Myocyte (in vitro differentiated cells): ENCODE measurements around the gene NCKAP5. TPM values are rescaled to one million over a fixed set of nuclear protein-coding genes. Genes with fewer than 3 reads are reported as not detected.
A peak's percentile ranks its signal among the peaks of the same experiment; 100 is the strongest.
"Not testable (repeated sequence)": the region's sequence is repeated elsewhere in the genome, so short reads cannot be mapped to it uniquely, and the experiment has no call there.

Experiments used
- DNase-seq: peaks from one replicate; pipeline ENCODE4 v3.0.0-alpha.2; 2012; ENCODE audit warnings: low read depth
- total RNA-seq: library from RNA; depleted of rRNA; stranded (reverse); fragments of >200 nt; gene quantifications from 2 replicates; pipeline ENCODE4 v1.2.3, GENCODE V29; 2014

The NCKAP5 gene
- total RNA-seq, 1 donor from 2014 or later = 0.53 TPM

- no peak for DNase-seq
Observed at GRCh38 chr2:133523406-133523805, 44.9 kb downstream of the NCKAP5 start.

GRCh38 chr2:133522204-133522603, 46.1 kb downstream of the NCKAP5 start:
- DNase-seq = no peak

GRCh38 chr2:133521146-133521745, 47.0 kb downstream of the NCKAP5 start:
- no peak for DNase-seq

- DNase-seq = not testable (repeated sequence)
Observed at GRCh38 chr2:133519677-133520076, 48.6 kb downstream of the NCKAP5 start.

- no peak for DNase-seq
Observed at GRCh38 chr2:133518700-133519344, 49.4 kb downstream of the NCKAP5 start.

- no peak for DNase-seq
Observed at GRCh38 chr2:133517876-133518275, 50.4 kb downstream of the NCKAP5 start.

GRCh38 chr2:133516405-133517026, 51.7 kb downstream of the NCKAP5 start:
- DNase-seq = no peak

- DNase-seq = no peak
Observed at GRCh38 chr2:133515271-133515670, 53.0 kb downstream of the NCKAP5 start.

DNA sequence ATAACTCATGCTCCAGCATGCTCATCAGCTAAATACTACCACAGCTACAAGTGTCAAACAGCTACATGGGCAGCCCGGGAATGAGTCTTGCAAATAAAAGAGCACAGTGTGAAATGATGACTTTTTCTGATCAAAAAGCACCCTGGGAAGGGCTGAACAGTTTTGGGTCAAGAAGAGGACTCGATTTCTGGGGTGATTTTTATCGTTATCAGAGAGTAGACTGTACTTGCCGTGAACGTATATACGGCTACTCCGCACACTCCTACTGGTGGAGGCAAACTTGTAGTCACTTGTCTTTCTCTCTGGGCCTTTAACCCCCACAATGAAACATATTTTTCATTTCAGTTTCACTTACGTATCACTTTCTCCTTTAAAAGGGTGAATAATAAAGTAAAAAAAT, 54.4 kb downstream of the NCKAP5 start:
- no peak for DNase-seq

- no peak for DNase-seq
Observed at GRCh38 chr2:133512121-133512520, 56.1 kb downstream of the NCKAP5 start.

- no peak for DNase-seq
Observed at GRCh38 chr2:133511679-133512078, 56.6 kb downstream of the NCKAP5 start.

GRCh38 chr2:133509777-133510176, 58.5 kb downstream of the NCKAP5 start:
- DNase-seq = no peak

DNA sequence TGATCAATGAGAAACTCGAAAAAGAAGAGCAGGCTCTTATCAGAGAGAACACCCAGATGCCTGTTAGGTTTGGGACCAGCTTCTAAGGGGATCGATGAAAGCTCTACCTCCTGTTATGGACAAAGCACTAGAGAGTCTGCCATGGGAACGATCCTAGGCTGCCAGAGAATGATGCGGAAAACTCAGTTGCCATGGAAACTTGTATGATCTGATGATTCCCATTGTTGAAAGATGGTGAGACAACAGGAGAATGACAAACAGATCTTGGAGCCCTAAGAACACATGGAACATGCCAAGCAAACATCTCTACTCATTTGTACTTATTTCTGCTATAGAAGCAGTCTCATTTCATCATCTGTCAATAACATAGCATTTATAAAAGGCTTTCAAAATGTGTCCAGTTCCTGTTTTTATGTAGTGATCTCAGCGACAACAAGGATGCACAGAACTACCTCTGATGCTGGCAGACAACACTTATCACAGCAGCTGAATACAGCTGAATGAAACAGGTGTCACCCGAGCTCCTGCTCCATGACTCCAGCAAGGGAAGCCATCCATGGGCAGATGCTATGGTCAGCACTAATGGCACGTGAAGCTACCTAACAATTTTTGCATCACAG, 59.6 kb downstream of the NCKAP5 start:
- DNase-seq = no peak

- no peak for DNase-seq
Observed at GRCh38 chr2:133506996-133507395, 61.3 kb downstream of the NCKAP5 start.

DNA sequence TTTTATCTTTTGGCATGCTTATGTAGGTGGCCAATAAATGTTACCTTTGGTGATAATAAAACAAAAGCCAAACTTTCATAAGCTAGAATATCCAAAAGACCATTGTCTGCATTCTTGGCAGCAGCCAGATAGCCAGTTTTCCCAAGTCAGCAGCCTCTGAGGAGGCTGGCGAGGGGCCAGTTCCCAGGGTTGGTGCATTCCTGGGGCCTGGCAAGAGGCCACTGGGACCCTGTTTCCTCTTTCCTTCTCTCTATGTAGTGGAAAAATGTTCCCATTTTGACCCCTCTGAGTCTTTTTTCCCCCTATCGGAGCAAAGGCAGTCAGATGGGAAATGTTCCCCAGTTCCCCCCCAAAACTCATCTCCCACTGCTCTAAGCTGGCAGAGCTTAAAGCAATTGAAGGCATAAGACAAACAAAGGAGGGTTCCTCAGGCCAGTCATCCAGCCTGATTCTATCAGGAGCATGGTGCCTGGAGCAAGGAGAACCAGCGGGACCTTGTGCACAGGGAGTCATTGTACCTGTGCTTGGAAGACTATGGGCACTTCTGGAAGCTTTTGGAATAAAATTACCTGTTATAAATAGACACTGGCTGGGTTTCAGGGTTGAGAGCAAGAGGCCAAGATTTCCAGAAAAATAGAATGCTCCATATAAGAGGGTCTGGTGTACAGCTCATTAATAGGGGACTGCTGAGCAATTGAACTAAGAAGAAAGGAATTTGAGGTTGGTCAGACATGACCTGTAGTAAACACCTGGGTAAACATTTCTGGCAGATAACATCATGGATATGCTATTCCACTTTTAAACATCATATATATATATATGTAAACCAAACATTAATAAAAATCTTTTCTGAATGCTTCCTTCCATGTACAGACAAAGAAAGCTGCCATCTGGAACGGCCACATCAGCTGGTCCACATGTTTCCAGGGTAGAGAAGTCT, 63.4 kb downstream of the NCKAP5 start:
- peak; percentile 66 for DNase-seq

GRCh38 chr2:133503927-133504326, 64.3 kb downstream of the NCKAP5 start:
- no peak for DNase-seq

- no peak for DNase-seq
Observed at GRCh38 chr2:133503323-133503722, 64.9 kb downstream of the NCKAP5 start.

DNA sequence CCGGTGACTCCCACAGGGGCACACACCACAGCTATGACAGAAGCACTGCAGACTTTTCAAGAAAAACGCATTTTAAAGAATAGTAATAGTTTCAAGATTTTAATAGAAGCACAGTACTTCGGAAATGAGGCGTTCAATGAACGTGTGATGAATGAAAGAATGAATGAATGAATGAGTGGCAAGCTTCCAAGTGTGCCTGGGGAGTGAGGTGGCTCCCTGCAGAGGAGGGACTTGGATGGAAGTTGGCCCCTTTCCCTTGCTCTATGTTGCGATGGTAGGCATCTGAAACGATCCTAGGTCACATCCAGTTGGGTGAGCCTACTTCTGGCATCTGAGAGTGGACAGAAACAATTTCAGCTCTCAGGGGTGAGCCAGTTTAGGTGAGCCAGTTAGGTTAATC, 65.6 kb downstream of the NCKAP5 start:
- no peak for DNase-seq

GRCh38 chr2:133500917-133501316, 67.3 kb downstream of the NCKAP5 start:
- DNase-seq = no peak

DNA sequence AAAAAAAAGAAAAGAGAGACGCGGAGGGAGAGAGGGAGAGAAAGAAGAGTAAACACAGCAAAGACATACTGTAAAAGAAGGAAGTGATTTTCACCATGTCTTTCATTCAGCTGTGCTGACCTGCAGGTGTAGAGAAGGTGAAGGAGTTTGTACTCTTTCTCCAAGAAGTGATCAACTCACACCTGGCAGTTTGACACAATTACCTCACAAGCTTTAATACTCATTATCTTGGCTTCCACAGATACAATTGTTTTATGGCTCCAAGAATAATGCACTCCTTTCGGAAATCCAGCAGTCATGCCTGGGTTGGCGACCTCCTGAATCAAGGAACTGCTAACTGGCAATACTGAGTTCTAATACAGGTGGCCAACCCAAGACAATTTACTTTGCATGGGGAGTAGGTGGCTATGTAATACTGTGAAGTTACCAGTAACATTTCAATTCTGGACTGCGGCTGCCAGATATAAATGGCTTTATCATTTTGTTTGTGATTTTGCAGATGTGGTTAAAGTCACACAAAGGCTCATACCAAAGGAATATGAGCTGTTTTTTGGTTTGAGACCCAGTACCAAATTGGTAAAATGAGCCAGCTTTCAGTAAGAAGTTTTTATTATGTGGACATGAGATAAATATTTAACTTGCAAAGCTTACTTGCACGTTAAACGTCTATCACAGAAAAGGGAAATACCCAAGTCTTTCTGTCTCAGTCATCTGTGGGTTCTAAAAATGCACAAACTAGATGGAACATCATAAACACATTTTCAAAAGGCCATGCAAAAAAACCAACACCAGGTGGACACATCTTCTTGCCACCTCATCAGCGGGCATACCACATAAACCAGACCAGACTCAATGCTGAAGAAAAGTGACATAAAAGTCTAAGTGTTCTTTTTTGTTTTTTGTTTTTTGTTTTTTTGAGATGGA, 69.3 kb downstream of the NCKAP5 start:
- no peak for DNase-seq
